Activated CD8-positive, alpha-beta memory T cell treated with anti-CD3 and anti-CD28 coated beads, Interleukin-2, amount 50 U/mL, for 48 hours (primary cell): ENCODE measurements around the gene MAP3K8.
"Not testable (repeated sequence)": the region's sequence is repeated elsewhere in the genome, so short reads cannot be mapped to it uniquely, and the experiment has no call there.

ENCODE experiments used
- DNase-seq: peaks from one replicate; pipeline ENCODE4 v3.0.0-alpha.2; 2020

Gene MAP3K8

GRCh38 chr10:30423655-30424275 is 10.2 kb upstream of the MAP3K8 start:
- DNase-seq: not testable (repeated sequence)

GRCh38 chr10:30425336-30426075 is 8.5 kb upstream of the MAP3K8 start:
- no peak for DNase-seq

GRCh38 chr10:30430544-30431298 is 3.3 kb upstream of the MAP3K8 start:
- DNase-seq: no peak

GRCh38 chr10:30431435-30431911 is 2.5 kb upstream of the MAP3K8 start:
- DNase-seq: no peak

GRCh38 chr10:30432622-30433305 is 1.2 kb upstream of the MAP3K8 start:
- DNase-seq: no peak

GRCh38 chr10:30433306-30433729 is 666 bp upstream of the MAP3K8 start:
- peak; percentile 77 for DNase-seq

GRCh38 chr10:30434273-30435072 is 489 bp downstream of the MAP3K8 start:
- DNase-seq: peak; percentile 83

GRCh38 chr10:30435073-30435422 is 1.1 kb downstream of the MAP3K8 start:
- peak; percentile 61 for DNase-seq

GRCh38 chr10:30435499-30436167 is 1.6 kb downstream of the MAP3K8 start:
- DNase-seq: not testable (repeated sequence)

GRCh38 chr10:30436191-30436611 is 2.2 kb downstream of the MAP3K8 start:
- DNase-seq: peak; percentile 60

- DNase-seq: no peak
Measured at GRCh38 chr10:30436671-30437030, 2.7 kb downstream of the MAP3K8 start.

- DNase-seq: no peak
Measured at GRCh38 chr10:30437031-30437841, 3.3 kb downstream of the MAP3K8 start.

- DNase-seq: no peak
Measured at GRCh38 chr10:30438021-30438850, 4.3 kb downstream of the MAP3K8 start.

GRCh38 chr10:30439931-30440330 is 5.9 kb downstream of the MAP3K8 start:
- DNase-seq: no peak

GRCh38 chr10:30442019-30442606 is 8.1 kb downstream of the MAP3K8 start:
- DNase-seq: no peak

- no peak for DNase-seq
Measured at GRCh38 chr10:30443049-30443448, 9.1 kb downstream of the MAP3K8 start.

- no peak for DNase-seq
Measured at GRCh38 chr10:30445711-30446110, 11.7 kb downstream of the MAP3K8 start.

GRCh38 chr10:30447125-30447799 is 13.3 kb downstream of the MAP3K8 start:
- DNase-seq: peak; percentile 15

- DNase-seq: peak; percentile 4
Measured at GRCh38 chr10:30448092-30448491, 14.1 kb downstream of the MAP3K8 start.
